Body of pancreas (tissue), 4 donors: ENCODE data around the gene TMEM164. TPM values are rescaled to one million over a fixed set of nuclear protein-coding genes. Genes with fewer than 3 reads are reported as not detected.

Source experiments
- ATAC-seq: fragments of 150-250 bp; one replicate; pipeline ENCODE4 v1.9.1; 2016
- DNase-seq, 4 donors: peaks; one replicate each; pipeline ENCODE4 v3.0.0-alpha.2; 2019
- H3K27ac ChIP-seq, 4 donors: fragments of 200-600 bp; sonication (generic); 1 replicate in 3 of 4; 2 replicates in 1 of 4; pipeline versions ENCODE4 v1.5.1 to v1.6.1; 2016 to 2019; ENCODE audit warnings: mild to moderate bottlenecking in 1 of 4, mixed read lengths in 1 of 4, moderate library complexity in 1 of 4
- H3K27me3 ChIP-seq, 2 donors: fragments of 200-600 bp; sonication (generic); one replicate each; pipeline ENCODE4 v1.6.0; 2016; ENCODE audit warnings: mild to moderate bottlenecking in 1 of 2
- H3K36me3 ChIP-seq, 2 donors: fragments of 200-600 bp; sonication (generic); replicated peaks in 1 of 2; 2 replicates each; pipeline ENCODE4 v1.5.1; 2016; ENCODE audit warnings: low read depth in 2 of 2; ENCODE audit not compliant: insufficient read depth in 1 of 2
- H3K4me1 ChIP-seq: fragments of 200-600 bp; sonication (generic); one replicate; pipeline ENCODE4 v1.6.0; 2016
- H3K4me3 ChIP-seq, 2 donors: fragments of 200-600 bp; sonication (generic); 1 replicate in 1 of 2; 2 replicates in 1 of 2; pipeline ENCODE4 v1.5.1; 2016 to 2019
- H3K9me3 ChIP-seq, 3 donors: fragments of 200-600 bp; sonication (generic); 1 replicate in 2 of 3; 2 replicates in 1 of 3; pipeline ENCODE4 v1.5.1; 2016
- POLR2A ChIP-seq, 3 donors: fragments of 450-650 bp; IDR thresholded peaks; one replicate each; pipeline ENCODE4 v1.6.1; 2016; ENCODE audit warnings: antibody characterized with exemption in 3 of 3, mild to moderate bottlenecking in 2 of 3
- WGBS, 2 donors: methylation state at CpG; one replicate each; pipeline ENCODE4 v1.1.5; 2017; 5-methylcytosine and 5-hydroxymethylcytosine counted together
- intact Hi-C: fragments of 100-400 bp; cut with DNase I; formaldehyde crosslinking; loops from one replicate; pipeline ENCODE4 v1.15.1; 2023
- total RNA-seq, 2 donors: library from RNA; depleted of rRNA; stranded (reverse); fragments of >200 nt; gene quantifications; one replicate each; pipeline ENCODE4 v1.1.0, GENCODE V29; 2016
- TF ChIP-seq, protein P1 (sequence below), 7 experiments: fragments of 450-650 bp in 4 of 7; fragments of 200-600 bp in 3 of 7; sonication (generic) in 3 of 7; IDR thresholded peaks; one replicate each; pipeline ENCODE4 v1.5.1; 2016 to 2019; ENCODE audit warnings: antibody characterized with exemption in 7 of 7

The TMEM164 gene
- total RNA-seq, 2 donors from 2014 or later = 16.1 to 334 TPM

DNA sequence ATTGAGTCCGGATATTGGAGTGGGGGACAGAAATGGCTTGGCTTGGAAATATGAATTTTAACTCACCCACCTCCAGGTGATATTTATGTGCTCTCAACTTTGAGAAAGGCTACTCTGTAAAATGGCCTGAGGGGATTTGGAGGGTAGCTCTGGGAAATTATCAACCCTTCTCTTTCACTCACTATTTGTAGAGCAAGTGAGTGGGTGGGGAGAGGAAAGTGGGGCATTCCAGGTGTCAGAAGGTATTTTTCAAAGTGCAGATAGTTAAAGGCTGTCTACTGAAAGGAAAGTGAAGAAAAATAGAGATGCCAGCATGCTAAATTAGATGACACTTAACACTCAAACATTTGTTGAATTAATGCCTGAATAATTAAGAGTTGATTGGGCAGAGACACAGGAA is 44.1 kb downstream of the TMEM164 start:
- TF ChIP-seq, protein P1, sequence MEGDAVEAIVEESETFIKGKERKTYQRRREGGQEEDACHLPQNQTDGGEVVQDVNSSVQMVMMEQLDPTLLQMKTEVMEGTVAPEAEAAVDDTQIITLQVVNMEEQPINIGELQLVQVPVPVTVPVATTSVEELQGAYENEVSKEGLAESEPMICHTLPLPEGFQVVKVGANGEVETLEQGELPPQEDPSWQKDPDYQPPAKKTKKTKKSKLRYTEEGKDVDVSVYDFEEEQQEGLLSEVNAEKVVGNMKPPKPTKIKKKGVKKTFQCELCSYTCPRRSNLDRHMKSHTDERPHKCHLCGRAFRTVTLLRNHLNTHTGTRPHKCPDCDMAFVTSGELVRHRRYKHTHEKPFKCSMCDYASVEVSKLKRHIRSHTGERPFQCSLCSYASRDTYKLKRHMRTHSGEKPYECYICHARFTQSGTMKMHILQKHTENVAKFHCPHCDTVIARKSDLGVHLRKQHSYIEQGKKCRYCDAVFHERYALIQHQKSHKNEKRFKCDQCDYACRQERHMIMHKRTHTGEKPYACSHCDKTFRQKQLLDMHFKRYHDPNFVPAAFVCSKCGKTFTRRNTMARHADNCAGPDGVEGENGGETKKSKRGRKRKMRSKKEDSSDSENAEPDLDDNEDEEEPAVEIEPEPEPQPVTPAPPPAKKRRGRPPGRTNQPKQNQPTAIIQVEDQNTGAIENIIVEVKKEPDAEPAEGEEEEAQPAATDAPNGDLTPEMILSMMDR (IDR thresholded peaks at IDR 0.05) = no peak
- no peak for TF ChIP-seq POLR2A (IDR thresholded peaks at IDR 0.05)
- intact Hi-C loops = no loop called here
- no peak for ATAC-seq
- Histone ChIP-seq H3K36me3 (no peaks in the 10 kb centered on the region), H3K9me3 (no peaks in the 10 kb centered on the region), H3K27ac (peak overlapping the region in 1 of 4 donors; percentile 28), H3K4me1 (peaks cover 41% of the 10 kb centered on the region), H3K27me3 (no peaks in the 10 kb centered on the region), H3K4me3 (no peak overlapping the region)
- DNase-seq = no peak
- WGBS, 2 donors = 75 to 100% methylated on average over 1 of the region's 1 CpG

DNA sequence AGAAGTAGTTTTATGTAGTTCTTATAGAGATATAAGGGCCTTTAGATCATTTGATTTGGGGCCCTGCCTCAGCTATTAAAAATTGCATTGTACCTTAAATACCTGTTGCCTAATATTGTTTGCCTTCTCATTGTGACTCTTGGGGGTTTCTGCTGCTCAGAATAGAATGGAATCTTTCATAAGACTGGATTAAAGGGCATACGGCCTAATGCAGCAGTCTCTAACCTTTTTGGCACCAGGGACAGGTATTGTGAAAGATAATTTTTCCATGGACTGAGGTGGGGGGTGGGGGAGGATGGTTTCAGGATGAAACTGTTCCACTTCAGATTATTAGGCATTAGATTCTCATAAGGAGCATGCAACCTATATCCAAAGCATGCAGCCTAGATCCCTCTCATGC is 46.2 kb downstream of the TMEM164 start:
- H3K9me3 ChIP-seq = no peaks in the 10 kb centered on the region
- TF ChIP-seq, protein P1 (IDR thresholded peaks at IDR 0.05) = no peak
- no peak for TF ChIP-seq POLR2A (IDR thresholded peaks at IDR 0.05)
- WGBS, 2 donors = 14 to 19% methylated on average over 1 of the region's 1 CpG
- H3K27me3 ChIP-seq = no peaks in the 10 kb centered on the region
- intact Hi-C loops = no loop called here
- no peak overlapping the region for H3K27ac ChIP-seq
- H3K4me1 ChIP-seq = peaks cover 35% of the 10 kb centered on the region
- no peaks in the 10 kb centered on the region for H3K36me3 ChIP-seq
- DNase-seq (no peak), ATAC-seq (no peak)
- no peak overlapping the region for H3K4me3 ChIP-seq

DNA sequence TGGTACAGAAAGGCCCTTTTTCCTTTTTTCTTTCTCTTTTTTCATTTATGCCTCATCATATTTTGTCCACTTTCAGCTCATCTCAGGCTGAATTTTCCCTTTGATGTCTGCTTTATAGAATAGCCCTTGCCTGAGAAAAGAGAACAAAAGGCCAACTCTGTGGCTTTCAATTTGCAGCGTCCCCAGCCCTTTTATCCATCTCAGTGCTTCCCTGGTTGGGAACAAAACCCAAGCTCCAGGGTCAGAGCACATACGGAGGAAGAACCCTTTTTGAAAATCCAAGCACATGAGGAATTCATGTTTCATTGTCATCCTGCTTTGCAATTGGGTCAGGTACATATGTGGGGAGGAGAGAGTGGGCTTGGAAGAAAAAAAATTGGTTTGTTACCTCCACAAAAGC is 47.5 kb downstream of the TMEM164 start:
- H3K36me3 ChIP-seq = no peaks in the 10 kb centered on the region
- TF ChIP-seq POLR2A (IDR thresholded peaks at IDR 0.05) = no peak
- TF ChIP-seq, protein P1 (IDR thresholded peaks at IDR 0.05) = no peak
- intact Hi-C loops = no loop called here
- DNase-seq = no peak
- H3K27ac ChIP-seq = peak overlapping the region in 1 of 4 donors; percentile 17
- 71 to 86% methylated on average over 2 of the region's 2 CpGs for WGBS, 2 donors
- ATAC-seq = no peak
- H3K4me3 ChIP-seq = no peak overlapping the region
- H3K4me1 ChIP-seq = peaks cover 26% of the 10 kb centered on the region
- no peaks in the 10 kb centered on the region for H3K27me3 ChIP-seq
- H3K9me3 ChIP-seq = no peaks in the 10 kb centered on the region

DNA sequence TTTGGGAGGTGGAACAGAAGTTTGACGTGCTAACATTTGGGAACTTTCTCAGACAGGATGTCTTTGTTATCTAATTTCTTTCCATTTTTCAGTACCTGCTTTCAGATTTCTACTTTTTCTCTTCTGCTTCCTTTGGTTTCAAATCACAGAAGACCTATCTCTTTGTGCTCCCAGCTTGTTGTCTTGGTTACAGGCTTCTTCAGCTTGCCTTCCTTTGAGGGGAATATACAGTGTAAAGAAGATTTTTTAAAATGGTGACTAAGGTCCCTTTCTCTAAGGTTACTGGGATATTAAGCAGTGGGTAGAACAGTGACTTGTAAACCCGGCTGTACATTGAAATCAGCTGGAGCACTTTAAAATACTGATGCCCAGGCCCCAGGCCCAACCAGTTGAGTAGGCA is 48.0 kb downstream of the TMEM164 start:
- WGBS, 2 donors = 65 to 73% methylated on average over 2 of the region's 2 CpGs
- H3K4me3 ChIP-seq = no peak overlapping the region
- H3K9me3 ChIP-seq = no peaks in the 10 kb centered on the region
- no peaks in the 10 kb centered on the region for H3K36me3 ChIP-seq
- H3K27me3 ChIP-seq = no peaks in the 10 kb centered on the region
- peak overlapping the region in 2 of 4 donors; percentile 17 to 49 for H3K27ac ChIP-seq
- DNase-seq (no peak), ATAC-seq (no peak)
- intact Hi-C loops = no loop called here
- H3K4me1 ChIP-seq = peaks cover 21% of the 10 kb centered on the region
- TF ChIP-seq, protein P1 (IDR thresholded peaks at IDR 0.05) = no peak
- TF ChIP-seq POLR2A (IDR thresholded peaks at IDR 0.05) = no peak

DNA sequence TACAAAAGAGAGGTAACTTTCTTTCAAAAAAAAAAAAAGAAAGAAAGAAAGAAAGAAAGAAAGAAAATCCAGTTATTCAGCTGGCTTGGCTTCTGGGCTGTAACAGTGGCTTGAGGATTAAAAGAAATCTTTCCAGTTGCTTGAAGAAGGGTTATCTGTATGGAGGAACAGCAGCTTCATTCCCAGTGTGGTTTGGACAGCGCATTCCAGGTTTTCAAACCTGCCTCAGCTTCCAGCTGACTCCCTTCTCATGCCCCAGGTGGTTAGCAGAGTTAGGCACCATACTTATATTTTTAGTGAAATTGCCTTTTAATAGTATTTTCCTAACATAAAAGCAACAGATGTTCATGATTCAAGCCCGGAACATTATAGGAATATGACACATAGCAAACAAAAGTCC is 48.6 kb downstream of the TMEM164 start:
- intact Hi-C loops = no loop called here
- Histone ChIP-seq H3K36me3 (no peaks in the 10 kb centered on the region), H3K27ac (peak overlapping the region in 1 of 4 donors; percentile 49), H3K9me3 (no peaks in the 10 kb centered on the region), H3K27me3 (no peaks in the 10 kb centered on the region), H3K4me3 (no peak overlapping the region), H3K4me1 (peaks cover 16% of the 10 kb centered on the region)
- no peak for TF ChIP-seq POLR2A (IDR thresholded peaks at IDR 0.05)
- TF ChIP-seq, protein P1 (IDR thresholded peaks at IDR 0.05) = no peak
- peak; percentile 62 for ATAC-seq
- WGBS, 2 donors = 27 to 54% methylated on average over 2 of the region's 2 CpGs
- peak; percentile 25 to 57 (median 34) for DNase-seq
